H9 (cell line): ENCODE data around the gene DUSP28. TPM values are rescaled to one million over a fixed set of nuclear protein-coding genes. Genes with fewer than 3 reads are reported as not detected.

Source experiments
- DNase-seq: peaks from one replicate; pipeline ENCODE4 v3.0.0-alpha.2; 2017
- H2AFZ ChIP-seq: one replicate; pipeline ENCODE4 v1.6.1; 2013; ENCODE audit warnings: mild to moderate bottlenecking, low read length, control low read depth, moderate library complexity
- H2AK5ac ChIP-seq: 2 replicates; pipeline ENCODE4 v1.6.1; 2013; ENCODE audit warnings: low read length, control low read depth, mixed read lengths; ENCODE audit not compliant: insufficient read length
- H2BK120ac ChIP-seq: one replicate; pipeline ENCODE4 v1.6.1; 2013; ENCODE audit warnings: low read depth, mild to moderate bottlenecking, low read length, control low read depth, inconsistent platforms; ENCODE audit not compliant: poor library complexity, severe bottlenecking
- H2BK12ac ChIP-seq: 2 replicates; pipeline ENCODE4 v1.6.1; 2013; ENCODE audit warnings: low read length, control low read depth, mixed read lengths, low read depth; ENCODE audit not compliant: insufficient read length
- H2BK15ac ChIP-seq: 2 replicates; pipeline ENCODE4 v1.6.1; 2013; ENCODE audit warnings: low read depth, low read length, control low read depth
- H2BK20ac ChIP-seq: one replicate; pipeline ENCODE4 v1.6.1; 2013; ENCODE audit warnings: low read depth, mild to moderate bottlenecking, low read length, control low read depth, inconsistent platforms; ENCODE audit not compliant: poor library complexity, severe bottlenecking
- H2BK5ac ChIP-seq: 2 replicates; pipeline ENCODE4 v1.6.1; 2013; ENCODE audit warnings: low read length, control low read depth, mixed read lengths; ENCODE audit not compliant: insufficient read length
- H3K14ac ChIP-seq: 2 replicates; pipeline ENCODE4 v1.6.1; 2013; ENCODE audit warnings: low read length, control low read depth; ENCODE audit not compliant: insufficient read depth
- H3K18ac ChIP-seq: 2 replicates; pipeline ENCODE4 v1.6.1; 2013; ENCODE audit warnings: low read depth, mild to moderate bottlenecking, mixed read lengths, low read length, control low read depth; ENCODE audit not compliant: insufficient read length
- H3K23ac ChIP-seq: 2 replicates; pipeline ENCODE4 v1.6.1; 2013; ENCODE audit warnings: low read length, control low read depth, mixed read lengths, low read depth; ENCODE audit not compliant: insufficient read length
- H3K23me2 ChIP-seq: 2 replicates; pipeline ENCODE4 v1.6.1; 2013; ENCODE audit warnings: low read depth, mild to moderate bottlenecking, mixed read lengths, low read length, control low read depth; ENCODE audit not compliant: insufficient read length, poor library complexity, severe bottlenecking
- H3K27ac ChIP-seq: 2 replicates; pipeline ENCODE4 v1.5.1; 2013; ENCODE audit warnings: low read length, control low read depth, mixed read lengths, low read depth; ENCODE audit not compliant: insufficient read length
- H3K27me3 ChIP-seq: 2 replicates; pipeline ENCODE4 v1.6.1; 2013; ENCODE audit warnings: low read length, control low read depth, inconsistent platforms; ENCODE audit not compliant: insufficient read depth
- H3K4ac ChIP-seq: 2 replicates; pipeline ENCODE4 v1.6.1; 2013; ENCODE audit warnings: low read depth, mild to moderate bottlenecking, control low read depth, inconsistent platforms, low read length, moderate library complexity
- H3K4me1 ChIP-seq: 2 replicates; pipeline ENCODE4 v1.6.1; 2013; ENCODE audit warnings: low read length, control low read depth, inconsistent platforms; ENCODE audit not compliant: insufficient read depth
- H3K4me2 ChIP-seq: 2 replicates; pipeline ENCODE4 v1.6.1; 2013; ENCODE audit warnings: low read length, control low read depth, mixed read lengths; ENCODE audit not compliant: insufficient read length, insufficient read depth
- H3K56ac ChIP-seq: 2 replicates; pipeline ENCODE4 v1.6.1; 2013; ENCODE audit warnings: low read depth, mild to moderate bottlenecking, mixed read lengths, low read length, control low read depth; ENCODE audit not compliant: insufficient read length
- H3K79me1 ChIP-seq: 2 replicates; pipeline ENCODE4 v1.6.1; 2013; ENCODE audit warnings: low read depth, mild to moderate bottlenecking, moderate library complexity, low read length, control low read depth, inconsistent platforms; ENCODE audit not compliant: insufficient read depth, poor library complexity, severe bottlenecking
- H3K79me2 ChIP-seq: 2 replicates; pipeline ENCODE4 v1.6.1; 2013; ENCODE audit warnings: low read length, control low read depth, inconsistent platforms; ENCODE audit not compliant: insufficient read depth
- H3K9ac ChIP-seq: 2 replicates; pipeline ENCODE4 v1.6.1; 2013; ENCODE audit warnings: low read length, control low read depth, mixed read lengths; ENCODE audit not compliant: insufficient read length; ENCODE audit errors: extremely low read depth
- H3K9me3 ChIP-seq: one replicate; pipeline ENCODE4 v1.6.1; 2013; ENCODE audit warnings: low read depth, low read length, inconsistent platforms; ENCODE audit not compliant: control insufficient read depth
- H3T11ph ChIP-seq: one replicate; pipeline ENCODE4 v1.6.1; 2013; ENCODE audit warnings: mild to moderate bottlenecking, low read length, control low read depth, inconsistent platforms
- H4K20me1 ChIP-seq: one replicate; pipeline ENCODE4 v1.6.1; 2013; ENCODE audit not compliant: control insufficient read depth, insufficient read length, insufficient read depth
- H4K5ac ChIP-seq: 2 replicates; pipeline ENCODE4 v1.6.1; 2013; ENCODE audit warnings: low read depth, mild to moderate bottlenecking, mixed read lengths, low read length, control low read depth; ENCODE audit not compliant: insufficient read length
- H4K8ac ChIP-seq: replicated peaks from 2 replicates; pipeline ENCODE4 v1.6.1; 2013; ENCODE audit warnings: low read length, control low read depth, mixed read lengths, low read depth; ENCODE audit not compliant: insufficient read length
- H4K91ac ChIP-seq: 2 replicates; pipeline ENCODE4 v1.6.1; 2013; ENCODE audit warnings: low read depth, mild to moderate bottlenecking, moderate library complexity, mixed read lengths, low read length, control low read depth; ENCODE audit not compliant: insufficient read length
- H3K27ac Mint-ChIP-seq, 3 experiments: 2 replicates in 2 of 3; 3 replicates in 1 of 3; pipeline ENCODE4 v1.8.0; 2020 to 2021; ENCODE audit warnings: mixed read lengths in 3 of 3, mild to moderate bottlenecking in 1 of 3, moderate library complexity in 1 of 3
- H3K27me3 Mint-ChIP-seq: 2 replicates; pipeline ENCODE4 v1.8.0; 2021; ENCODE audit warnings: low read depth, mild to moderate bottlenecking, moderate library complexity, mixed read lengths
- H3K36me3 Mint-ChIP-seq, 3 experiments: 2 replicates in 2 of 3; 3 replicates in 1 of 3; pipeline ENCODE4 v1.8.0; 2020 to 2021; ENCODE audit warnings: low read depth in 3 of 3, mixed read lengths in 3 of 3; ENCODE audit not compliant: insufficient read depth in 1 of 3
- H3K4me1 Mint-ChIP-seq, 2 experiments: 2 replicates each; pipeline ENCODE4 v1.8.0; 2020; ENCODE audit warnings: mixed read lengths in 2 of 2
- H3K4me3 Mint-ChIP-seq, 2 experiments: 2 replicates in 1 of 2; 3 replicates in 1 of 2; pipeline ENCODE4 v1.8.0; 2020 to 2021; ENCODE audit warnings: mild to moderate bottlenecking in 2 of 2, mixed read lengths in 2 of 2, moderate library complexity in 1 of 2
- H3K9me3 Mint-ChIP-seq, 2 experiments: 2 replicates in 1 of 2; 3 replicates in 1 of 2; pipeline ENCODE4 v1.8.0; 2020; ENCODE audit warnings: mild to moderate bottlenecking in 2 of 2, mixed read lengths in 2 of 2, moderate library complexity in 1 of 2
- WGBS: extraction: QIAGEN DNeasy Blood & Tissue Kit; methylation state at CpG from one replicate; pipeline ENCODE4 v1.1.7; 2013; ENCODE audit warnings: missing lambda C conversion rate, low lambda C conversion rate, mixed read lengths; ENCODE audit not compliant: insufficient read length; ENCODE audit errors: extremely low coverage; 5-methylcytosine and 5-hydroxymethylcytosine counted together
- total RNA-seq: library from RNA; stranded (reverse); gene quantifications from 2 replicates; pipeline ENCODE4 v1.2.1, GENCODE V29; 2021
- TF ChIP-seq, protein P1 (sequence below): fragments of 200-600 bp; sonication (generic); conservative IDR thresholded peaks from 3 replicates; pipeline ENCODE4 v1.8.0; 2021; ENCODE audit warnings: antibody characterized with exemption, mild to moderate bottlenecking

DUSP28 gene
- total RNA-seq, 1 experiment from 2014 or later = 1.6 TPM

- Histone ChIP-seq H3K79me2 (no peaks in the 10 kb centered on the region), H2AFZ (no peak overlapping the region), H4K8ac (no peak overlapping the region), H2BK20ac (no peak overlapping the region), H3K4ac (no peak overlapping the region), H3K14ac (no peak overlapping the region), H2BK15ac (no peak overlapping the region), H3K9ac (no peak overlapping the region), H3K4me1 (no peaks in the 10 kb centered on the region), H3K23me2 (no peaks in the 10 kb centered on the region), H2AK5ac (no peak overlapping the region), H3K18ac (no peak overlapping the region), H3K27me3 (no peaks in the 10 kb centered on the region), H3K27ac (no peak overlapping the region), H3T11ph (no peak overlapping the region), H2BK120ac (no peak overlapping the region), H3K4me2 (no peak overlapping the region), H2BK12ac (no peak overlapping the region), H4K20me1 (no peaks in the 10 kb centered on the region), H3K56ac (no peak overlapping the region), H3K23ac (no peak overlapping the region), H4K5ac (no peak overlapping the region), H3K79me1 (no peaks in the 10 kb centered on the region), H4K91ac (no peak overlapping the region), H3K9me3 (no peaks in the 10 kb centered on the region), H2BK5ac (no peak overlapping the region)
- Mint-ChIP-seq H3K4me3 (no peak overlapping the region), H3K9me3 (0 out of 5 replicates have a peak, but pooled peaks cover 0 to 2% of the 10 kb centered on the region in 2 experiments), H3K27ac (peak overlapping the region in 1 of 3 experiments; percentile 14; a peak in 1 of 7 replicates), H3K27me3 (peaks cover 3% of the 10 kb centered on the region), H3K36me3 (no peaks in the 10 kb centered on the region), H3K4me1 (peaks cover 0 to 2% of the 10 kb centered on the region in 2 experiments; a peak in 1 of 4 replicates)
- WGBS = no CpG with 5 or more reads among the region's 11 CpGs
- TF ChIP-seq, protein P1, sequence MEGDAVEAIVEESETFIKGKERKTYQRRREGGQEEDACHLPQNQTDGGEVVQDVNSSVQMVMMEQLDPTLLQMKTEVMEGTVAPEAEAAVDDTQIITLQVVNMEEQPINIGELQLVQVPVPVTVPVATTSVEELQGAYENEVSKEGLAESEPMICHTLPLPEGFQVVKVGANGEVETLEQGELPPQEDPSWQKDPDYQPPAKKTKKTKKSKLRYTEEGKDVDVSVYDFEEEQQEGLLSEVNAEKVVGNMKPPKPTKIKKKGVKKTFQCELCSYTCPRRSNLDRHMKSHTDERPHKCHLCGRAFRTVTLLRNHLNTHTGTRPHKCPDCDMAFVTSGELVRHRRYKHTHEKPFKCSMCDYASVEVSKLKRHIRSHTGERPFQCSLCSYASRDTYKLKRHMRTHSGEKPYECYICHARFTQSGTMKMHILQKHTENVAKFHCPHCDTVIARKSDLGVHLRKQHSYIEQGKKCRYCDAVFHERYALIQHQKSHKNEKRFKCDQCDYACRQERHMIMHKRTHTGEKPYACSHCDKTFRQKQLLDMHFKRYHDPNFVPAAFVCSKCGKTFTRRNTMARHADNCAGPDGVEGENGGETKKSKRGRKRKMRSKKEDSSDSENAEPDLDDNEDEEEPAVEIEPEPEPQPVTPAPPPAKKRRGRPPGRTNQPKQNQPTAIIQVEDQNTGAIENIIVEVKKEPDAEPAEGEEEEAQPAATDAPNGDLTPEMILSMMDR = no peak
- DNase-seq = peak; percentile 22
Measured at GRCh38 chr2:240512109-240512485, 48.1 kb upstream of the DUSP28 start.
